GM19035 (cell line): Measurements from ENCODE around the gene TBL3.
"Not testable (repeated sequence)": the region's sequence is repeated elsewhere in the genome, so short reads cannot be mapped to it uniquely, and the experiment has no call there.

Source experiments
- ATAC-seq: cut with Tn5 transposase; IDR thresholded peaks from one replicate; pipeline ENCODE4 v1.9.1; 2021; ENCODE audit not compliant: unreplicated experiment

Gene TBL3

DNA sequence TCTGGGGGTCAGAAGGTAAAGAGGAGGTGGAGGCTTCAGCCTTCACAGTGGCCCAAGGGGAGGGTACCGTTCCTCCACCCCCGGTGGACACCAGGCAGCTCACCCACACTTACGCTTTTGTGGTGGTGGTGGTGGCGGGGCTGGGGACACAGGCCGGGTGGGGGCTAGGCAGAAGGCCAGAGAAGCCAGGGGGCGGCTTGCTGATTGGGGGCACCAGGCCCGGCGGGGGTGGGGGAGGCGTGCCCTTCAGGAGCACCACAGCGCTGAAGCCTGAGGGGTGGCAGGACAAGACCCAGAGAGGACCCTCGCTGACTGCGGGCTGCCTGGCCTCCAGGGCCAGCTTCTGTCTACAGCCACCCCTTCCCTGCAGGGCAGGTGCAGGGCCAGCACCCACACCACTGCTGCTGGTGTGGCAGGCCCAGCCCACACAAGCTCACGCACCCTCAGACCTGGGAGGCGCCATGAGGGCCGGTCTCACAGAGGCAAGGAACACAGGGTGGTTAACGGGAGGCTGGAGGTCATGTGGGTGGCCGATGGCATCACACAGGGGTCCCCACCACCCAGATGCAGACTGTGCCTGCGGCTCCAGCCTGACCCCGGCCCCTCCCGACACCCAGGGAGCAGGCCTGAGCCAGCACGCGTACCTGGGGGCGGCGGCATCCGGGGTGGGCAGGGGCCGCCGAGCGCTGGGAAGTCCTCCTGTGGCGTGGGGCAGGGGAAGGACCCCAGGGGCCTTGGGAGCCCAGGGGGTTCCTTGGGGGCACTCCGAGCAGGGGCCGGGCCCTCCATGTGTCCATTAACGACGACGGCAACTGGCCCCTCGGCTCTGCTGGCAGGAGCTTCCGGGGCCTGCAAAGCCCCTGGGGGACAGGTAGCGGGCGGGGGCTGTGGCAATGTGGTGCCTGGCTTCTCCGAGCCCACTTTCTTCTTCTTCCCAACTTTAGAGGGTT, 27.3 kb downstream of the TBL3 start:
- no peak for ATAC-seq

GRCh38 chr16:1999866-2000514, 28.1 kb downstream of the TBL3 start:
- no peak for ATAC-seq

DNA sequence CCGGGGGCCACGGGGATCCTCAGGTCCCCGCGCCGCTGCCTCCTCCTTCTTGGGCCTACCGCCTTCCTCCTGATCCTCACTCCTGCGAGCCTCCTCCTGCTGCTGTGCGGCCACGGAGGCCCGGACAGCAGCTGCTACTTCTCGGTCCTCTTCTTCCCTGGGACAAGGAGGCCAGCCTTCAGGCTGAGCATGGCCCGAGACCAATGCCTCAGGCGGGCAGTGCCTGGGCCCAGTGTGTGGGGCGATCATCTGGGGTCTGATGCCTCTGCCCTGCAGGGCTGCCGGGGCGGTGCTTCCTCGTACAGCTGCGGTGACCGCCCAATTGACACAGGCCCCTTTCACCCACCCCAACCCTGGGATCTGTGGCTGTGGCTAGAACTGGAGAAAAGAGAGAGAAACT, 29.2 kb downstream of the TBL3 start:
- no peak for ATAC-seq

DNA sequence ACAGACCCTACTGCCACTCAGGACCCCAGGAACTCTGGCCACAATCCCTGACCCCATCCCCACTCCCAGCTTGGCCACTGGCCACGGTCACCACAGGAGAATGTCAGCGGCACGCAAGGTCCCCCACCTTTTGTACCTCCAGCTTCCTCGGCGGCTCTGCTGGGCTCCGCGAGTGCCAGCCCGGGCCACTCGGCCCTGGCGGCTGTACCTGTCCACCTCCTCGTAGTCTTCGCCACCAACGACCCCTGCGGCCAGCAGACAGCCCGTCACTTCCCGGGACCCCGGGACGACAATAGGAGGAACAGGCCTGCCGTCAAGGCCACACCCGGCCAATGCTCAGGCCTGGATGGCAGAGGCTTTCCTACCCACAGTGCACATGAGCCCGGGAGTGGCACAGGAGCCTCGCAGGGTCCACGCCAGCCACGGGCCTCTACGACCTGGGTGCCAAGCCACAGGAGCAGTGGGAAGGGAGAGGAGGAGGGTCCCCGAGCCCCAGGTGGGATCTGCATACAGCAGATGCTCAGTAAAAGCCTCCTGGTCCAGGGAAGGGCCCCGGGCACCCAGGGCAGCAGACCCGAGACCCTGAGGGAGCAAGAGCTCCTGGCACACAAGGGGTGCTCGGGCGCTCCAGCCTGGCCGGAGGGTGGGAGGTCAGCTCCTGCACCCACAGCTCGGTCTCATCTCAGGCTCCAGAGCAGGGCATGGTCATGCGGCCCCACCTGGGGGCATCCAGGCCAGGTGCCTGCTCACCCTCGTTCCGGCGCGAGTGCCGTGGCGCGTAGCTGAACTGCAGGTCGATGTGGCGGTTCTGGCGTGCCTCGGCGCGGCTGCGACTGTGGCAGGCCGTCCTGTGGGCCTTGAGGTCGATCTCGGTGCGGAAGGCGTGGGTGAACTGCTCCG, 29.9 kb downstream of the TBL3 start:
- no peak for ATAC-seq

GRCh38 chr16:2002406-2003230, 30.8 kb downstream of the TBL3 start:
- no peak for ATAC-seq

DNA sequence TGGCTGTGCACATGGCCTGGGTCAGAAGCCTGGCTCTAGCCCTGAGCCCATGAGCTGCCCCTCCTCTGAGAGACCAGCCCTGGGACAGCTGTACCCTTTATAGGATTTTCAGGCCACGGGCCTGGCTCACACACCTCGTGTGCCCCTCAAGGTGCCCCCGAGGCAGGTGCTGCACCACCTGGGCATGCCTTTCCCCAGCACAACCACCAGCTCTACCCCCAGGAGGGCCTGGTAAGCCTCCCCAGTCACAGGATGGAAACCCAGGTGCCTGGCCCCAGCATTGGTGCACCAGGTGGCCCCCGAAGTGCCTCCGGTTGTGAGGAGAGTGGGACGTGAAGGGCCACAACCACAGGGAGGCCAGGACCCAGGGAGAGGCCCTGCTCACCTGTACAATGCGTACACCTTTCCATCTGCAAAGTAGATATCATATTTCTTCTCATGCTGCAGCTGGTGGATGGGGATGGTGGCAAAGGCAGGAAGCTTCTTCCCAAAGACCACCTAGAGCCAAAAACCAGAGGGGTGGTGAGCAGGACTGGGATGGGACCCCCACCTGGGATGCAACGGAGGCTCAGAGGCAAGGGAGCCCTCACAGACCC, 31.5 kb downstream of the TBL3 start:
- ATAC-seq: no peak

DNA sequence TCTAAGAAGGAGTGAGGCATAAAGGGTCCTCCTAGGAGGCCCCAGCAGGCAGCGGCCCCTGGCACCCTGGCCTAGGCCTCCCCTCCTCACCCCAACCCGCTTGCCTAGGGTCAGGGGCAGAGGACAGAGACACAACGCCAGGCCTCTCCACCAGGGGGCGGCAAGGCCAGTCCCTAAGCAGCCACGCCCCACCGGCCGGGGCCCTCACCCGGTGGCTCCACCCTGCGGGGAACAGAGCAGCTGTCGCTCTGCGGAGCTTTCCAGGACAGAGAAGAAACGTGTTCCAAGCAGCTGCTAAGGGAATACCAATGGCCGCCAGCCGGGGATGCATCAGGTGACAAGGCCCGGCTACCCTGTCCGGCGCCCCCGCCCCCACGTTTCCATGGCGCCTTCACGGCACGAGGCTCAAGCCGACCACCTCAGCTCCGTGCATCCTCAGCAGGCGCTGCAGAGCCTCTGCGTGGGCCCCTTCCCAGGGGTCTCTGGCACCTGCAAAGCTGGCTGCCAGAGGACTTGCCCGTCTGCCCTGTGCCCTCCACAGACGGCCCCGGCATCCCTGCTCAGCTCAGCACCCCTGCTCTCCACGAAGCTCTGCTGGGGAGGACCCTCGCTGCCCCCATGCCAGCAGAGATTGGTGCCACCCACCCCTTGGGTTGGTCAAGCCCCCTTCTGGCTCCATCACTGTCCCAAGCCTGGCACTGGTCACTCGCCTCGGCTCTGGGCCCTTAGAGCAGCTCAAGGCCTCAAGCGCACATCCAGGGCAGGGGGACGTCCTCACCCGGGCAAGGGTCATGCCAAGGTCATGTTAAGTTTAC, 32.2 kb downstream of the TBL3 start:
- ATAC-seq: no peak

DNA sequence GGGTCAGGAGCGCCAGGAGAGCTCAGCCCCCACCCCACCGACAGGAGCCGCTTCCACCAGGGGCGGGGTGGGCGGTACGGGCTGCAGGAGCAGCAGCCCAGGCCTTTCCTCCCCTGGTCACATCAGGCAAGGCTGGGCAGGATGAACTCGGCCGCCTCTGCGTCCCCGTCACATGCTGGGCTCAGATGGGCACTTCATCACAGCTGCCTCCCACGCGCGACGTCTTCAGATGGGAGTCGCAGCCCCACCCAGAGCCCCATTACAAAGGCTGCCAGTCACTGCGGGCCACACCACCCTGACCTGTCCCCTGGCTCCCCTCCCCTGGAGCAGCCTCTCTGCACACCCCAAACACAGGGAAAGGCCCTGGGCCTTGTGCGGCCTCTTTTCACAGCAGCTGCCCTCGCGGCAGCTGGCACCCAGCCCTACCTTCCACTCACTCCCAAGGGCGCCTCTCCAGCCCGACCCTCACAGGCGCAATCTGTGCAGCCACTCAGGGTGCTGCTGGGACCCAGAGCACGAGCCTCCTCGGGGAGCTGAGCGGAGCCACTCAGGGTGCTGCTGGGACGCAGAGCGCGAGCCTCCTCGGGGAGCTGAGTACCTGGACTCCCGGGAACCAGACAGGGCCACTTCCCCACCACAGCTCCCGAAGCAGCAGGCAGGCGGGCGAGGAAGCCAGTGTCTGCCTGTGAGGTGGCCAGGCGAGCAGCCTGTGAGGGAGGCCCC, 33.1 kb downstream of the TBL3 start:
- no peak for ATAC-seq

- ATAC-seq: no peak
Observed at GRCh38 chr16:2005646-2006045, 33.8 kb downstream of the TBL3 start.

GRCh38 chr16:2006317-2006716, 34.5 kb downstream of the TBL3 start:
- ATAC-seq: no peak

- ATAC-seq: no peak
Observed at GRCh38 chr16:2007081-2007836, 35.4 kb downstream of the TBL3 start.

DNA sequence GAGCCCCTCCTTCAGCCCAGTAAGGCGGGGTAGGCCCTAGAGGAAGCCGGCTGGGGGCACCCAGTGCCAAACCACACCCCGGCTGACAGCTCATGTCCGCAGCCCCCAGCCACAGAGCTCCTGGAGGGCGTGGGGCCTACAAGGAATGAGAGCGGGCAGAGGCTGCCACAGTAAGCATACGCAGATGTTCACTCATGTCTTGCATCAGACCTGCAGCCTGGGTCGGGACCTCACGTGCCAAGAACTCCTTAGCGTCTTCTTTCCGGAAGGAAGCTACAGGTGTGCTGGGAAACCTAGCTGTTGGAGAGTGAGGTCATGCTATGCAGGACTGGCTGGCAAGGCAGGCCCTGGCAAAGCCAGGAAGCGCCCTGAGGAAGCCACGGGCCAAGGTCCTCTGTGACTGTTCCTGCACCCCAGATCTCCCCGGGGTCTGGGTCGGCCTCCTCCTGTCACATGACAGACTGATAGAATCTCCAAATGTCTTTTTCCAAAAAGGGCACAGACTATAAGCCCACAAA, 36.2 kb downstream of the TBL3 start:
- ATAC-seq: no peak

- no peak for ATAC-seq
Observed at GRCh38 chr16:2008631-2009163, 36.8 kb downstream of the TBL3 start.

- peak; percentile 39 for ATAC-seq
Observed at GRCh38 chr16:2009164-2009711, 37.4 kb downstream of the TBL3 start.

- peak; percentile 88 for ATAC-seq
Observed at GRCh38 chr16:2009791-2010510, 38.1 kb downstream of the TBL3 start, which contains the start of gene ZNF598. Gene ZNF598, minus strand, starts transcription at chr16:2009821.

DNA sequence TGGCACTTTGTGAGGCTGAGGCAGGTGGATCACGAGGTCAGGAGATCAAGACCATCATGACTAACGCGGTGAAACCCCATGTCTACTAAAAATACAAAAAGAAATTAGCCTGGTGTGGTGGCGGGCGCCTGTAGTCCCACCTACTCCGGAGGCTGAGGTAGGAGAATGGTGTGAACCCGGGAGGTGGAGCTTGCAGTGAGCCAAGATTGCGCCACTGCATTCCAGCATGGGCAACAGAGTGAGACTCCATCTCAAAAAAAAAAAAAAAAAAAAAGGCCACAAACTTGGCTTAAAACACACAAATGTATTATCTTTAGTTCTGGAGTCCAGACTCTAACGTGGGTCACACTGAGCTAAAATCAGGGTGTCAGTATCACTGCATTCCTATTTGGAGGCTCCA, 39.9 kb downstream of the TBL3 start:
- not testable (repeated sequence) for ATAC-seq
